Stimulated activated naive B cell treated with anti-CD40 and anti-IgM and Interleukin-4, amounts not matched to agents 10 μg/mL and 1 μg/mL and 100 μg/mL, for 72 hours (primary cell): ENCODE data around the gene RASA3.
"Not testable (repeated sequence)": the region's sequence is repeated elsewhere in the genome, so short reads cannot be mapped to it uniquely, and the experiment has no call there.

Source experiments
- ATAC-seq, 2 donors: fragments of 150-1000 bp; cut with Tn5 transposase; replicated peaks; 2 replicates each; pipeline ENCODE4 v1.10.0; 2021; ENCODE audit warnings: moderate library complexity in 1 of 2
- DNase-seq: peaks from one replicate; pipeline ENCODE4 v3.0.0; 2021
- H3K27ac Mint-ChIP-seq: one replicate; pipeline ENCODE4 v1.8.0; 2022; ENCODE audit warnings: mild to moderate bottlenecking, mixed read lengths
- H3K27me3 Mint-ChIP-seq, 2 donors: one replicate each; pipeline ENCODE4 v1.8.0; 2022; ENCODE audit warnings: mixed read lengths in 2 of 2
- H3K36me3 Mint-ChIP-seq, 2 donors: one replicate each; pipeline ENCODE4 v1.8.0; 2022; ENCODE audit warnings: mixed read lengths in 2 of 2, mild to moderate bottlenecking in 1 of 2
- H3K4me1 Mint-ChIP-seq, 2 donors: one replicate each; pipeline ENCODE4 v1.8.0; 2022; ENCODE audit warnings: mixed read lengths in 2 of 2, mild to moderate bottlenecking in 1 of 2
- H3K4me3 Mint-ChIP-seq, 2 donors: one replicate each; pipeline ENCODE4 v1.8.0; 2022; ENCODE audit warnings: mild to moderate bottlenecking in 2 of 2, mixed read lengths in 2 of 2, moderate library complexity in 1 of 2
- H3K9me3 Mint-ChIP-seq, 2 donors: one replicate each; pipeline ENCODE4 v1.8.0; 2022; ENCODE audit warnings: mixed read lengths in 2 of 2, mild to moderate bottlenecking in 1 of 2

The RASA3 gene

DNA sequence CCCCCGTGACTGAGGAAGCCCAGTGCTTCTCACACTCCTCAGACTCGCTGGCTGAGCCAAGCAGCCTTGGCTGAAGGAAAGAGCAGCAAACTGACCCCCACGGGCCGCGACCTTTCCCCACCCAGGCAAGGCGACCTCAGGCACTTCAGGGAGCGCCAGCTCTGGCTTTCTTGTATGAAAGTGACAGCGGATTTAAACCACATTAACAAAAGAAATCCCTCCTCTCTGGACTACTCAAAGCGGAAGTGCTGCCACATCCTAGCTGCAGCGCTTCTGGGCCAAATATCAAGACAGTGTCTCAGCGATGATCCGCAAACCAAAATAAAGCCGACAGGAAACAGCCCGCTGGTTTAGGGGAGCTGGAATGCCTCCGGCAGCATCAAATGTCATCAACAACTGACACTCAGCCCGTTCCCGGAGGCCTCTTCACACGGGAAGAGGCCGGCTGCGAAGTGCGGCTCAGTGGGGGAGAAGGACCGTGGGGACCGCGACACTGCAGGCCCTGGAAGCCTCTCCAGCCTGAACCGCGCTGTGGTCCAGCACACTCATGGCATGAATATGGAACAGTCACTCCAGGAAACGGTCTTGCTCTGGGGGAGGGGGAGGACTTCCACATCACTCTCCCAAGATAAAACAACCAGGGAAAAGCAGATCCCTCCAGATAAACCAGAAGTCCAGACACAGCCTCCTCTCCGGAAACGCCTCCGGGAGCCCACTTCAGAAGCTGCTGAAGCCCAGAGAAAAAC lies 1.4 kb downstream of the RASA3 start:
- Mint-ChIP-seq H3K36me3 (peaks cover 3 to 21% of the 10 kb centered on the region in 2 donors), H3K9me3 (peaks cover 0 to 2% of the 10 kb centered on the region in 2 donors), H3K4me3 (peak overlapping the region; percentile 91 to 98), H3K4me1 (peaks cover 56 to 77% of the 10 kb centered on the region in 2 donors), H3K27ac (peak overlapping the region; percentile 98), H3K27me3 (no peaks in the 10 kb centered on the region)
- DNase-seq (peak; percentile 30), ATAC-seq (peak; percentile 22 to 33)

DNA sequence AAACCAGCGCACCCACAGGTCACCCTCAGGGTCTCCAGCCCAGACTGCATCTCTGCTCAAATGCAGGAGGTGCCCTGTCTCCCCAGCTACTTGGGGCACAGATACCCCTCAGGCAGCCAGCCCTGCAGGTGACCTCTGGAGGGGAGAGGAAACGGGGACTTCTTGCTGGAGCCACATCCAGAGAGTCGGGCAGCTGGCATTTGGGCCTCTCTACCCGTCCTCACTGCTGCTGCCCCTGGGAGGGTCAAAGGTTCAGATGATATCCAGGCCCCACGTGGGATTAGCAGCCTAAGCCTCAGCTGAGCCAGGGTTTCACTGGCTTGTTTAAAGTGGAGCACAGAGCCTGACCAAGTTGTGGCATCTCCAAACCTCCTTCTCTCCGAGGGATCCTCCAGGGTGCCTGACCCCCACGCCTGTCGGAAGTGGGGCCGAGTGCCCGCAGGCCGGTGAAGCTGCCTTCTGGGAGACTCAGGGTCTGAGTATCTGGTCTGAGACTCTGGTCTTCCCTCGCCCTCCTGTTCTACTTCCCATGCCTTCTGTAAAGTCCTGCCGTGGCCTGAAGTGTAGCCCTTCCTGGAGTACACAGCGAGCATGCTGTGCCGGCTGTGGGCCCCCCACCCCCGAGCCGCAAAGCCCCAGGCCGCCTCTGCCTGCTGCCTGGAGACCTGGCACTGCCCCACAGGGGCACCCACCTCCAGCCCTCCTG lies 2.1 kb downstream of the RASA3 start:
- H3K36me3 Mint-ChIP-seq = peaks cover 5 to 24% of the 10 kb centered on the region in 2 donors
- H3K27ac Mint-ChIP-seq = peak overlapping the region; percentile 98
- peaks cover 2% of the 10 kb centered on the region in 2 donors for H3K9me3 Mint-ChIP-seq
- peak overlapping the region; percentile 91 to 98 for H3K4me3 Mint-ChIP-seq
- H3K27me3 Mint-ChIP-seq = no peaks in the 10 kb centered on the region
- peaks cover 60 to 83% of the 10 kb centered on the region in 2 donors for H3K4me1 Mint-ChIP-seq
- ATAC-seq (no peak), DNase-seq (no peak)

DNA sequence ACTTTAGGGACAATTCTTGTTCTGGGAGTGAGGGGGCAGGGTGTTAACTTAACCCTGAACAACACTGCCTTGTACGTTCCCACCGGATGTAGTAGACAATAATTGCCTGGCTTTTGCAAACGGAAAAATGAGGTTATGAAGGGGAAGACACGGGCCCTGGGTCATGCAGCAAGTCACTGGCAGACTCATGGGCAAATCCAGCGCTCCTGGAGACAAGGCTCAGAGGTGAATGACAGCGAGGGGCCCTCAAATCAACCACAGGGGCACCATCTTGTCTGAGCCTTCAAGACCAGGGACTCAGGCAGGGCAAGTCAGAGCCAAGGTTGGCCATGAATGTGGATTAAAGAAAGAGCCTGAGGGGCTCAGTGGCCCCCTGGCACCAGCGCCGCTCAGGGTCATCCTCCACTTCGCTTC lies 2.8 kb downstream of the RASA3 start:
- Mint-ChIP-seq H3K27me3 (no peaks in the 10 kb centered on the region), H3K27ac (peak overlapping the region; percentile 91), H3K9me3 (peaks cover 5 to 8% of the 10 kb centered on the region in 2 donors), H3K4me1 (peaks cover 62 to 84% of the 10 kb centered on the region in 2 donors), H3K4me3 (peak overlapping the region; percentile 79 to 91), H3K36me3 (peaks cover 10 to 30% of the 10 kb centered on the region in 2 donors)
- no peak for ATAC-seq
- no peak for DNase-seq

DNA sequence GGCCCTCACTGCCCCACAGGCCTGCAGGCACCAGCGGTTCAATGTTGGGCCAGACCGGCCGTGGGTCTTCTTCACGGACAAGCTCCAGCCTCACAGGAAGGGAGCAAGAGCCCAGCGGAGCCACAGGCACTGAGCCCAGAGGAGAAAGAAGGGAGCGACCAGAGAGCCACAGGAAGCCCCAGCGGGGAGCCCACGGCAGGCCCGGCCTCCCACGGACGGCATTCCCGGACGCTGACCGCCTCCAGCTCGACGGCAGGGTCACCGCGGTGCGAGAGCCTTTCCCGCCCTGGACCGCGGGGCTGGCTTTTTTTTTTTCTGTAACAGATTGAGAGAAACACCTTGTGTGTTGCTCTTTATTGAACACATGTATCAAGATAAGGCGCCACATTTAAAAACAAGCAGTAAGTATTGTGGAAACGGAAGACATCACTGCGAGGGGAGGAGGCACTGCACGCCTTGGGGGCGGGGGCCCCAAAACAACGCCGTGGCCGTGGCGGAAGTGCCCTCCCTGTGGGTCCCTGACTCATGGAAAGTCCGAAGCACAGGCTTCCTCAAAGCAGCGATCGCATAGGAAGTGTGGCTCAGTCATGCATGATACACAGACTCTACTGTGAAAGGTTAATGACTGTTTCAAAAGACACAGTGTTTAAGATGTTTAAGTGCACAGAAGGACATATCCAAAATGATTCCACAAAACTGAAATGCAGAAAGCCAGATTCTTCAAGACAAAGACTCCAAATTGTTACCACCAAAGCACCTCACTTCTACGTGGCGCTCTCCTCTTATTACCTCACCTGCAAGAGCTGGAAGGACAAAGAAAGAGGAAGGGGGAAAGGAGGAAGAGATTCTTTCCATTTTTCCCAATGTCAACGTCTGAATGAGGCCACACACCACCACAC lies 3.5 kb downstream of the RASA3 start:
- peaks cover 62 to 83% of the 10 kb centered on the region in 2 donors for H3K4me1 Mint-ChIP-seq
- DNase-seq (peak; percentile 87), ATAC-seq (peak; percentile 82 to 85)
- H3K27ac Mint-ChIP-seq = peak overlapping the region; percentile 91
- peaks cover 11 to 32% of the 10 kb centered on the region in 2 donors for H3K36me3 Mint-ChIP-seq
- H3K4me3 Mint-ChIP-seq = peak overlapping the region; percentile 79 to 91
- peaks cover 5 to 8% of the 10 kb centered on the region in 2 donors for H3K9me3 Mint-ChIP-seq
- no peaks in the 10 kb centered on the region for H3K27me3 Mint-ChIP-seq

DNA sequence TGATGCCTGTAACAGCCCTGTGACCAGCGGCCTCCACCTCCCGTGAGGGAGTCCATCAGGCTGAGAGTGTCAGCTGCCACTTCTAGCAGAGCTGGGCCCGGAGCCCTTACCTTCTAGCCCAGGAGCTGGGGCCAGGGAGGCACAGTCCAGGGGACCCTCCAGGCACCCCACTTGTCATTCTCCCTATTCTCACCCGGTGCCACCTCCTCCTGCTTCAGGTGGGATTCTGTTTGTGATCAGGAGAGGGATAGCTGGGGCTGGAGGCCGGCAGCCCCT lies 4.1 kb downstream of the RASA3 start:
- Mint-ChIP-seq H3K4me1 (peaks cover 61 to 84% of the 10 kb centered on the region in 2 donors), H3K27ac (peak overlapping the region; percentile 91), H3K4me3 (peak overlapping the region; percentile 79 to 91), H3K36me3 (peaks cover 11 to 32% of the 10 kb centered on the region in 2 donors), H3K9me3 (peaks cover 5 to 8% of the 10 kb centered on the region in 2 donors), H3K27me3 (no peaks in the 10 kb centered on the region)
- DNase-seq = no peak
- no peak for ATAC-seq

DNA sequence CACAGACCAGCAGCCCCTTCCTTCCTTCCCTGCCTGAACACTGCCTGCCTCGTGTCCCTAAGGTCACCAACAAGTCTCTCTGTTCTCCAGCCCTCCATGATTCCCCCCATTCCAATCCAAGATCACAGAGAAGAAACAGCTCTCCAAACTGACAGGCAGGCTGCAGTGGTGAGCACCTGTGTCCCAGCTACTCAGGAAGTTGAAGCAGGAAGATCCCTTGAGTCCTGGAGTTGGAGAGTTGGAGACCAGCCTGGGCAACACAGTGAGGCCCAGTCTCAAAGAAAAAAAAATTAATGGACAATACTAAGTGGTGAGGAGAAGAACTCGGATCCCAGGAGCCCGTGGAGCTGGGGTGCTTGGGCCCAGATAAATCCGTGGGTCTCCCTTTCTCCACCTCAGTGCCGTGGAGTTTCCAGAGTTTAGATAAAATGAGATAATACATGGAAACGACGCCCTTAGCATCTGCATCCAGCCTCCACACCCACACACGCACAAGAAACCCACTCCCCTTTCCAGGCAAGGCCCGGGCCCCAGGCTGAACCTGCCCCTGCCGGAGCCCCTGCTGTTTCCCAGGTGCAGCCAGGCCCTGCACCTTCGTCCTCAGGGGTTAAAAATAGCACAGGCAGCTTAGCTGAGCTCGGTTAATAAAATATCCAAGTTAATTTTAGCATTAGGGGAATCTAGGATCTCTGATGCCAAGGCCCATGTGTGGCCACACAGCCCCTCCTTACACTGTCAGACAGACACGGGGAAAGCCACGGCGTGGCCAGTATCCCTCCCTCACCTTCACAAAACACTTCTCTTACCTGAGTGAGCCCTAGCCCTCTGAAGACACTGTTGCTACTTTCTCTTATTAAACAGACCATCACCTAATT lies 4.7 kb downstream of the RASA3 start:
- Mint-ChIP-seq H3K4me1 (peaks cover 66 to 90% of the 10 kb centered on the region in 2 donors), H3K27ac (peak overlapping the region; percentile 91), H3K27me3 (no peaks in the 10 kb centered on the region), H3K9me3 (peaks cover 5 to 8% of the 10 kb centered on the region in 2 donors), H3K36me3 (peaks cover 11 to 32% of the 10 kb centered on the region in 2 donors), H3K4me3 (peak overlapping the region; percentile 79 to 91)
- ATAC-seq (no peak), DNase-seq (no peak)

DNA sequence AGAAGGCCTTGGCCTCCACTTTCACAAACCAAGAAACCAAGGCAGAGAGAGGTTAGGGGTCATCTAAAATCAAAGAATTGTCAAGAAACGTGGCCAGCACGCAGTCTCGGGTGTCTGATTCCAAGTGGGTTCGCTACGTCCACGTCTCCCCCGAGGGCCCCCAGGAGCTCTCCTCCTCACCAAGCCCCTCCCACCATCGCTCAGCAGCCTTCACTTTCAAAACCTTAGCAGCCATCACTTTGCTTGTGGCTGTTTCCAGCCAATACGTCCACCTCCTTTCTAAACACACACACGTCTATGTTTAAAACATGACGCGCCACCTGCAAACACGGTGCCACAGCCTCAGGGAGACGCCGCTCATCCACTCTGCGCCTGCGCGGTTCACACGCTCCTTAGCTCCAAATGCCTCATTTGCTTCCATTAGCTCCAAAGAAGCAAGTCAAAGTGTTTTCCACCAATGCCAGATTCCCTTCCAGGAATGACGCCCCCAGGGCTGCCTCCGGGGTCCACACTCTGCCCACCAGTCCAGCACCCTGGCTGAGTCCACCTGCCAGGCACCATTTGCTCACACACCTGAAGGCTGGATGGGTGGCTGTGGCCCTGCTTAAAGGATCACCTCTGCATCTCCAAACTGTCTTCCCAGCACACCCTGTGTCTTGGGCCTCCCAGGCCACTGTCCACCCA lies 5.5 kb downstream of the RASA3 start:
- ATAC-seq = no peak

DNA sequence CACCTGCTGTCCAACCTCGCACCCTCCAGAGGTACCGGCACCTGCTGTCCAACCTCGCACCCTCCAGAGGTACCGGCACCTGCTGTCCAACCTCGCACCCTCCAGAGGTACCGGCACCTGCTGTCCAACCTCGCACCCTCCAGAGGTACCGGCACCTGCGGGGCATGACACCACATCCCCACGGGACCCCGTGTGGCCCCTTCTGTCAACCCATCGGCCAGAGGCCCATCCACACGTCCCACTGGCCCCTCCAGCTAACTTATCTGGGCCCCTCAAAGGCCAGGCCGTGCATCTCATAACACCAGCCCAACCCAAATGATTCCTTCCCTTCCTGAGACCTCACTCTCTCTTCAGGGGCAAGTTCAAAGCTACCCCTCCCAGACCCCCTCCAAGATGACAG lies 6.3 kb downstream of the RASA3 start:
- not testable (repeated sequence) for ATAC-seq, H3K4me3 Mint-ChIP-seq, H3K9me3 Mint-ChIP-seq, DNase-seq, H3K27me3 Mint-ChIP-seq
- H3K36me3 Mint-ChIP-seq = peaks cover 11 to 28% of the 10 kb centered on the region in 2 donors
- peaks cover 63 to 94% of the 10 kb centered on the region in 2 donors for H3K4me1 Mint-ChIP-seq
- H3K27ac Mint-ChIP-seq = peak overlapping the region; percentile 88

More for the DNA sequence above, 5.5 kb downstream of the RASA3 start:
- peaks cover 67 to 94% of the 10 kb centered on the region in 2 donors for H3K4me1 Mint-ChIP-seq
- peak overlapping the region; percentile 87 for H3K27ac Mint-ChIP-seq
- DNase-seq = no peak
- peak overlapping the region in 1 of 2 donors; percentile 2 for H3K4me3 Mint-ChIP-seq
- peaks cover 11 to 32% of the 10 kb centered on the region in 2 donors for H3K36me3 Mint-ChIP-seq
- peaks cover 5 to 8% of the 10 kb centered on the region in 2 donors for H3K9me3 Mint-ChIP-seq
- no peaks in the 10 kb centered on the region for H3K27me3 Mint-ChIP-seq

DNA sequence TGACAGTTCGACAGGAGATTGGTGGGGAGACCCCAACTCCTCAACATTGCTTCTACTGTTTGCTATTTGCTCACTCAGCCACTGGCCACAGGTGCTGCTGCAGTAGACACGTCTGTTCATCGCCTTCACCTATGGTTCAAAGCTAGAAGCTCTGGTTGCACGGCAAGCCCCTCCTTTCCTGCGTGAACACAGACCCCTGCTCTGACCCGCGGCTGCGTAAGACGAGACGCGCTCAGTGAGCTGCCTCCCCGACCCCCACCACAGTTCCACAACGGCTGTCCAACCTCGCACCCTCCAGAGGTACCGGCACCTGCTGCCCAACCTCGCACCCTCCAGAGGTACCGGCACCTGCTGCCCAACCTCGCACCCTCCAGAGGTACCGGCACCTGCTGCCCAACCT lies 6.8 kb downstream of the RASA3 start:
- peaks cover 5 to 8% of the 10 kb centered on the region in 2 donors for H3K9me3 Mint-ChIP-seq
- H3K27ac Mint-ChIP-seq = no peak overlapping the region
- H3K4me3 Mint-ChIP-seq = no peak overlapping the region
- H3K36me3 Mint-ChIP-seq = peaks cover 11 to 30% of the 10 kb centered on the region in 2 donors
- peaks cover 63 to 94% of the 10 kb centered on the region in 2 donors for H3K4me1 Mint-ChIP-seq
- ATAC-seq (no peak), DNase-seq (no peak)
- H3K27me3 Mint-ChIP-seq = no peaks in the 10 kb centered on the region

DNA sequence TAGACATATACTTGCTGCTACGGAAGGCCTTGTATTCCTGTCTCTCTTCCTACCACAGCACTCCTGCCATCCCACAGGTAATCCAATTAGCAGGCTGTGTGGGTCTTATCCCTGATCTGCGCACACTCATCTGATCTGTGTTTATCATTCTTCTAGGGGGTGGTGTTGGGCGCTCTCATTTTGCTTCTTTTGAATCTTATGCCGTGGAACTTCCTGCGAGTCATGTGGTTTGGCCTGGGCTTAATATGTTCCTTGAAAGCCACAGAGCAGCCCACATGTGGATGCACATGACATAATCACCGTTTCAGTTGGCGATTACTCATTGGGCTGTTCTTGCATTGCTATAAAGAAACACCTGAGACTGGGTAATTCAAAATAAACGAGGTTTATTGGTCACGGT lies 7.5 kb downstream of the RASA3 start:
- no peaks in the 10 kb centered on the region for H3K27me3 Mint-ChIP-seq
- H3K4me3 Mint-ChIP-seq = peak overlapping the region; percentile 39 to 40
- peak overlapping the region; percentile 89 for H3K27ac Mint-ChIP-seq
- peaks cover 11 to 33% of the 10 kb centered on the region in 2 donors for H3K36me3 Mint-ChIP-seq
- DNase-seq (no peak), ATAC-seq (peak; percentile 19 to 45)
- H3K4me1 Mint-ChIP-seq = peaks cover 60 to 91% of the 10 kb centered on the region in 2 donors
- H3K9me3 Mint-ChIP-seq = peaks cover 5 to 8% of the 10 kb centered on the region in 2 donors

DNA sequence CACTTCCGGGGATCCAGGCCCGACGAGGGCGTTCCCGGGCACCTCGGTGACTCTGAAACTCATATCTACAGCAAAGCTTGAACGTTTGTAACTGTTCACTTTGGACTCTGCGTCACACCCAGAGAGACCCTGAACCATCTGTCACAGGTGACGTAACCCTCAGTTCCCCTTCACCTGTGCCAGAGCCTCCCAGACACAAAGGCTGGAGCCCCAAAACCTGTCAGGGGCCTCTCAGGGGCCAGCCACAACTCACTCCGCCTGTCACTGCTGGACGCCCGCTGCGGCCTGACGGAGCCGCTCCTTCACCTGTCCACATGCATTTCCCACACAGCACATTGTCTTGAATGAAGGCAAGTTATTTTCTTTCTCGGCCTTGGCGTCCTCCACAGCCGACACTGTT lies 8.0 kb downstream of the RASA3 start:
- Mint-ChIP-seq H3K27me3 (no peaks in the 10 kb centered on the region), H3K4me1 (peaks cover 55 to 86% of the 10 kb centered on the region in 2 donors), H3K27ac (no peak overlapping the region), H3K36me3 (peaks cover 11 to 33% of the 10 kb centered on the region in 2 donors), H3K9me3 (peaks cover 5 to 8% of the 10 kb centered on the region in 2 donors), H3K4me3 (no peak overlapping the region)
- no peak for DNase-seq
- no peak for ATAC-seq

DNA sequence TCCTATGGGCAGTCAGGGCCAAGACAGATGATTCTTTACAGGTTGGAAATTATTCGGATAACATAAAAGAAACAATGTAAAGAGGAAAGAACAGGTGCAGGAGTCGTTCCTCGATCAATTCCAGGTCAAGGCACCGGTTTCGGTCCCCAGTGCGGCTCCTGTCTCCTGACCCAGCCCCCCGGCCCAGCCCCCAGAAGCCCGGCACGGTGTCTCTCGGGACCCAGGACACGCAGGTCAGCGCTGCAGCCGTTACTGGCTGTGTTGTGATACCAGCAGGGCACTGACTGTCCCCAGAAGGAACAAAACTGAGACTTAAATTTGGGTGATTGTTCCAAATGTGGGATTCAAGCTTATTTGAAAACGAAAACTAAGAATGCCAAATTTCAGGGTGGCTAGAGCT lies 8.5 kb downstream of the RASA3 start:
- no peak for ATAC-seq
- Mint-ChIP-seq H3K9me3 (peaks cover 5 to 8% of the 10 kb centered on the region in 2 donors), H3K27ac (no peak overlapping the region), H3K4me1 (peaks cover 55 to 86% of the 10 kb centered on the region in 2 donors), H3K27me3 (no peaks in the 10 kb centered on the region), H3K36me3 (peaks cover 11 to 33% of the 10 kb centered on the region in 2 donors), H3K4me3 (no peak overlapping the region)
- DNase-seq = no peak

DNA sequence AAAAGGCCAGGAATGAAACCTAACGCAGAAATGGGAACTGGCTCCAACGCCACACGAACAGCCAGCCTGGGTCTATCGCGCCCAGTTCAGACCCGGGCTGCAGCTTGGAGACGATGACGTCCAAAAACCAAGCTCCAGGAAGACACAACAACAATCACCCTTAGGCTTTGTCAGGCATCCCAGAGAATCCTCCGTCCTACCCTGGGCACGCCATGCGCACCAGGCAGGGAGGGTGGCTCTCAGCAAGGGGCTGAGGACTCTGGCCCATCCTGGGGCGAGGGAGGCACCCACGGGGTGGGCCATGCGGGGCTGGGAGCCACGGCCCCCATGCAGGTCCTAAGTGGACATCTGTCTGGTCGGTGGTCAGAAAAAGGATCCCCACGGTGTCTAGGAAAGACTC lies 9.0 kb downstream of the RASA3 start:
- Mint-ChIP-seq H3K27ac (no peak overlapping the region), H3K4me3 (no peak overlapping the region), H3K27me3 (no peaks in the 10 kb centered on the region), H3K4me1 (peaks cover 56 to 86% of the 10 kb centered on the region in 2 donors), H3K36me3 (peaks cover 11 to 33% of the 10 kb centered on the region in 2 donors), H3K9me3 (peaks cover 5 to 8% of the 10 kb centered on the region in 2 donors)
- ATAC-seq = no peak
- DNase-seq = no peak
